Right lobe of liver (tissue), 4 donors: ENCODE measurements around the gene TRIM24.

ENCODE experiments used
- POLR2A ChIP-seq: fragments of 450-650 bp; IDR thresholded peaks from one replicate; pipeline ENCODE4 v1.6.1; 2017; ENCODE audit warnings: antibody characterized with exemption, mild to moderate bottlenecking
- TF ChIP-seq, protein P1 (sequence below), 4 donors: fragments of 200-600 bp in 3 of 4; fragments of 450-650 bp in 1 of 4; IDR thresholded peaks; one replicate each; pipeline versions ENCODE4 v1.5.1 to v1.8.0; 2016 to 2022; ENCODE audit warnings: antibody characterized with exemption in 4 of 4, mild to moderate bottlenecking in 2 of 4
- donor health status: DM: no; HTN: no; CAD: no.
- donor health status: DM: no; HTN: no; CAD: no.
- donor health status: DM: no; HTN: yes; CAD: no.

DNA sequence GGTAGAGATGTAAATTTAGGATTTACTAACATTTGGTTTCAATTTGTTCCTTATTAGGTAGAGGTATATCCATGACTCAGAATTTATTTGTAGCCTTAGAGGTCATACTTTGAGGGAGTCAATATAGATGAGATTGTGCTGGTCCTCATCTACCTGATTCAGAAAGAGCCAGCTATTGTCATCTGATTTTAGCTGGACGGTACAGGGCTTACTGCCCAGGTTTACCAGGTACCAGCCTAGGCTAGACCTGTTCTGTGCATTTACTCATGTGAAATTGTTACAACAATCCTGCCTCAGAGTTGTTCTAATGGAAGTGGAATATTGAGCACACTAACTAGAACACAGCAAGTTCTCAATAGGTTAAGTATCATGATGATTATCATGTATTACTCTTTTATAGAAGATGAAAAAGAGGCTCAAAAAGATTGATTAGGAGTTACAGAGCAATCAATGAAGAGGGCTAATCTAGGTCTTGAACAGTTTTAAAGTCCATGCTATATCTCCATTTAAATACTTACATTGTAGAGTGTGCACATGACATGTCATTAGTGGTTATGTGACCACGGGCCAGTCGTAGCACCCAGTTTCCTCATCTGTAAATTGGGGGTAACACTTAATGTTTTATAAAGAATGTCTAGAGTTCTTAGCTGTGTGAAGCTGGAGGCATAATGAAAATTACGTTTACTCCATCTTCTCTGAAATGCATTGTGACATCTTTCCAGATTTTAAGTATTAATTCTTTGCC, 42.1 kb downstream of the TRIM24 start:
- TF ChIP-seq, protein P1, sequence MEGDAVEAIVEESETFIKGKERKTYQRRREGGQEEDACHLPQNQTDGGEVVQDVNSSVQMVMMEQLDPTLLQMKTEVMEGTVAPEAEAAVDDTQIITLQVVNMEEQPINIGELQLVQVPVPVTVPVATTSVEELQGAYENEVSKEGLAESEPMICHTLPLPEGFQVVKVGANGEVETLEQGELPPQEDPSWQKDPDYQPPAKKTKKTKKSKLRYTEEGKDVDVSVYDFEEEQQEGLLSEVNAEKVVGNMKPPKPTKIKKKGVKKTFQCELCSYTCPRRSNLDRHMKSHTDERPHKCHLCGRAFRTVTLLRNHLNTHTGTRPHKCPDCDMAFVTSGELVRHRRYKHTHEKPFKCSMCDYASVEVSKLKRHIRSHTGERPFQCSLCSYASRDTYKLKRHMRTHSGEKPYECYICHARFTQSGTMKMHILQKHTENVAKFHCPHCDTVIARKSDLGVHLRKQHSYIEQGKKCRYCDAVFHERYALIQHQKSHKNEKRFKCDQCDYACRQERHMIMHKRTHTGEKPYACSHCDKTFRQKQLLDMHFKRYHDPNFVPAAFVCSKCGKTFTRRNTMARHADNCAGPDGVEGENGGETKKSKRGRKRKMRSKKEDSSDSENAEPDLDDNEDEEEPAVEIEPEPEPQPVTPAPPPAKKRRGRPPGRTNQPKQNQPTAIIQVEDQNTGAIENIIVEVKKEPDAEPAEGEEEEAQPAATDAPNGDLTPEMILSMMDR (IDR thresholded peaks at IDR 0.05): no peak
- no peak for TF ChIP-seq POLR2A
